HEK293 (cell line): ENCODE measurements around the gene NID1.

Experiments
- CTCF ChIA-PET: fragments of 350-600 bp; formaldehyde crosslinking; extraction: SDS; loops from one replicate; lab custom pipeline; 2021; ENCODE audit warnings: antibody characterized with exemption; lab: Yijun Ruan, JAX
- POLR2A ChIA-PET: fragments of 300-600 bp; formaldehyde crosslinking; extraction: SDS; loops from one replicate; lab custom pipeline; 2020; ENCODE audit warnings: antibody characterized with exemption, inconsistent platforms; lab: Yijun Ruan, JAX
- H3K27ac ChIP-seq: fragments of 200-500 bp; sonication (Bioruptor generic); 2 replicates; pipeline ENCODE4 v1.5.1; 2014; ENCODE audit warnings: low read depth, low read length, control low read depth, inconsistent platforms; ENCODE audit errors: extremely low read depth
- H3K36me3 ChIP-seq, 2 experiments: fragments of 200-500 bp in 1 of 2; sonication (Bioruptor generic) in 1 of 2; 1 replicate in 1 of 2; 2 replicates in 1 of 2; pipeline ENCODE4 v1.5.1; 2014 to 2017; ENCODE audit warnings: inconsistent platforms in 2 of 2, low read length in 2 of 2; ENCODE audit not compliant: control insufficient read depth in 2 of 2, insufficient read depth in 1 of 2
- H3K4me1 ChIP-seq: fragments of 200-500 bp; sonication (Bioruptor generic); 2 replicates; pipeline ENCODE4 v1.5.1; 2014; ENCODE audit warnings: mild to moderate bottlenecking, low read length, inconsistent platforms; ENCODE audit not compliant: control insufficient read depth, insufficient read depth
- H3K4me3 ChIP-seq: 2 replicates; pipeline ENCODE4 v1.5.1; 2011; ENCODE audit warnings: low read depth, mild to moderate bottlenecking, control low read depth, low read length, moderate library complexity
- H3K9me3 ChIP-seq: fragments of 200-500 bp; sonication (Bioruptor generic); 2 replicates; pipeline ENCODE4 v1.5.1; 2014; ENCODE audit warnings: low read depth, low read length, inconsistent platforms; ENCODE audit not compliant: control insufficient read depth, insufficient read depth
- KLF1 ChIP-seq: fragments of 450-650 bp; formaldehyde crosslinking; IDR thresholded peaks from 2 replicates; pipeline ENCODE4 v1.5.1; 2016; ENCODE audit warnings: missing biosample characterization, missing genetic modification characterization
- KLF8 ChIP-seq: fragments of 450-650 bp; formaldehyde crosslinking; IDR thresholded peaks from 2 replicates; pipeline ENCODE4 v1.5.1; 2016; ENCODE audit warnings: missing biosample characterization, missing genetic modification characterization
- MZF1 ChIP-seq: fragments of 450-650 bp; formaldehyde crosslinking; IDR thresholded peaks from 2 replicates; pipeline ENCODE4 v1.5.1; 2017; ENCODE audit warnings: missing biosample characterization, missing genetic modification characterization, borderline replicate concordance
- SP7 ChIP-seq: fragments of 450-650 bp; formaldehyde crosslinking; IDR thresholded peaks from 2 replicates; pipeline ENCODE4 v1.5.1; 2016; ENCODE audit warnings: missing biosample characterization, missing genetic modification characterization
- ZNF112 ChIP-seq: fragments of 450-650 bp; formaldehyde crosslinking; IDR thresholded peaks from 2 replicates; pipeline ENCODE4 v1.5.0; 2017; ENCODE audit warnings: missing biosample characterization, missing genetic modification characterization
- ZNF433 ChIP-seq: fragments of 450-650 bp; formaldehyde crosslinking; IDR thresholded peaks from 2 replicates; pipeline ENCODE4 v1.5.1; 2016; ENCODE audit warnings: missing biosample characterization, missing genetic modification characterization, low read depth
- ZNF473 ChIP-seq: fragments of 450-650 bp; formaldehyde crosslinking; IDR thresholded peaks from 2 replicates; pipeline ENCODE4 v1.5.1; 2017; ENCODE audit warnings: missing biosample characterization, missing genetic modification characterization
- ZNF544 ChIP-seq: fragments of 450-650 bp; formaldehyde crosslinking; IDR thresholded peaks from 2 replicates; pipeline ENCODE4 v1.5.0; 2017; ENCODE audit warnings: missing biosample characterization, missing genetic modification characterization
- ZNF548 ChIP-seq: fragments of 450-650 bp; formaldehyde crosslinking; IDR thresholded peaks from 2 replicates; pipeline ENCODE4 v1.5.1; 2016; ENCODE audit warnings: missing biosample characterization, missing genetic modification characterization
- ZNF549 ChIP-seq: fragments of 450-650 bp; IDR thresholded peaks from 2 replicates; pipeline ENCODE4 v1.5.1; 2018; ENCODE audit warnings: missing biosample characterization, missing genetic modification characterization, mild to moderate bottlenecking, inconsistent platforms, moderate library complexity
- ZNF555 ChIP-seq: fragments of 450-650 bp; formaldehyde crosslinking; conservative IDR thresholded peaks from 2 replicates; pipeline ENCODE4 v1.5.1; 2017; ENCODE audit warnings: missing biosample characterization, mild to moderate bottlenecking, missing genetic modification characterization, inconsistent platforms
- ZNF621 ChIP-seq: fragments of 450-650 bp; formaldehyde crosslinking; IDR thresholded peaks from 2 replicates; pipeline ENCODE4 v1.5.1; 2017; ENCODE audit warnings: missing biosample characterization, missing genetic modification characterization
- ZNF670 ChIP-seq: fragments of 450-650 bp; formaldehyde crosslinking; IDR thresholded peaks from 2 replicates; pipeline ENCODE4 v1.5.1; 2016; ENCODE audit warnings: missing biosample characterization, missing genetic modification characterization, low read depth
- ZNF792 ChIP-seq: fragments of 450-650 bp; formaldehyde crosslinking; IDR thresholded peaks from 2 replicates; pipeline ENCODE4 v1.5.1; 2016; ENCODE audit warnings: missing biosample characterization, missing genetic modification characterization
- TF ChIP-seq, protein P1 (sequence below): fragments of 450-650 bp; formaldehyde crosslinking; IDR thresholded peaks from 2 replicates; pipeline ENCODE4 v1.5.0; 2017; ENCODE audit warnings: missing biosample characterization, missing genetic modification characterization, borderline replicate concordance
- TF ChIP-seq, protein P2 (sequence below): fragments of 450-650 bp; formaldehyde crosslinking; IDR thresholded peaks from 2 replicates; pipeline ENCODE4 v1.5.1; 2016; ENCODE audit warnings: missing biosample characterization, missing genetic modification characterization
- TF ChIP-seq, protein P3 (sequence below): fragments of 450-650 bp; formaldehyde crosslinking; IDR thresholded peaks from 2 replicates; pipeline ENCODE4 v1.5.1; 2016; ENCODE audit warnings: missing biosample characterization, missing genetic modification characterization
- TF ChIP-seq, protein P4 (sequence below): fragments of 450-650 bp; formaldehyde crosslinking; IDR thresholded peaks from 2 replicates; pipeline ENCODE4 v1.5.1; 2017; ENCODE audit warnings: missing biosample characterization, missing genetic modification characterization
- TF ChIP-seq, protein P5 (sequence below): IDR thresholded peaks from 2 replicates; pipeline ENCODE4 v1.6.1; 2011; ENCODE audit warnings: mild to moderate bottlenecking, low read depth, low read length, borderline replicate concordance

NID1 gene

DNA sequence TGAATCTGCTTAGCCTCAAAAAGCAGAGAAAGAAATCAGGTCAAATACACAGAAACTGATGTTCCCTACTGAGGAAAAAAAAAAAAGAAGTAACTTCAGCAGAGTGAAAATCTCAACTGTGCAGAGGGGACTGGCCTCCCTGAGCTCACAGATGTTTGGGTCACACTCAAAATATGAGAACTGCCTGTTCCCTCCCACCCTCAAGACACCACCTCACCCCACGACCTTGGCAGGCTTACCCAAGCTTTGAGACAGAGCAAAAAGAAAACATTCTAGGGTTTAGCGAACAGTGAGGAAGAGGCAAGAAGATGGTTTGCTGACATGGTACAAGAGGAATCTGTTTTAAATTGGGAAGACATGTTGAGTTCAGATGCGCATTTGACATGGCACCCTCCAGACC lies 48.8 kb downstream of the NID1 start:
- Histone ChIP-seq H3K36me3 (peaks cover 3 to 70% of the 10 kb centered on the region in 2 experiments; a peak in 2 of 3 replicates), H3K9me3 (no peaks in the 10 kb centered on the region), H3K27ac (no peak overlapping the region), H3K4me3 (no peak overlapping the region), H3K4me1 (no peaks in the 10 kb centered on the region)
- TF ChIP-seq KLF1 (tag by site-specific recombination) (no peak), ZNF792 (tag by site-specific recombination) (no peak), MZF1 (no peak), ZNF548 (tag by site-specific recombination) (no peak), KLF8 (tag by site-specific recombination) (no peak), ZNF112 (tag by site-specific recombination) (no peak), ZNF670 (tag by site-specific recombination) (no peak), SP7 (tag by site-specific recombination) (no peak), ZNF433 (tag by site-specific recombination) (no peak), ZNF555 (tag by site-specific recombination) (no peak), ZNF549 (tag by site-specific recombination) (no peak), ZNF621 (tag by site-specific recombination) (no peak), ZNF473 (no peak), ZNF544 (tag by site-specific recombination) (no peak)
- TF ChIP-seq, protein P1, sequence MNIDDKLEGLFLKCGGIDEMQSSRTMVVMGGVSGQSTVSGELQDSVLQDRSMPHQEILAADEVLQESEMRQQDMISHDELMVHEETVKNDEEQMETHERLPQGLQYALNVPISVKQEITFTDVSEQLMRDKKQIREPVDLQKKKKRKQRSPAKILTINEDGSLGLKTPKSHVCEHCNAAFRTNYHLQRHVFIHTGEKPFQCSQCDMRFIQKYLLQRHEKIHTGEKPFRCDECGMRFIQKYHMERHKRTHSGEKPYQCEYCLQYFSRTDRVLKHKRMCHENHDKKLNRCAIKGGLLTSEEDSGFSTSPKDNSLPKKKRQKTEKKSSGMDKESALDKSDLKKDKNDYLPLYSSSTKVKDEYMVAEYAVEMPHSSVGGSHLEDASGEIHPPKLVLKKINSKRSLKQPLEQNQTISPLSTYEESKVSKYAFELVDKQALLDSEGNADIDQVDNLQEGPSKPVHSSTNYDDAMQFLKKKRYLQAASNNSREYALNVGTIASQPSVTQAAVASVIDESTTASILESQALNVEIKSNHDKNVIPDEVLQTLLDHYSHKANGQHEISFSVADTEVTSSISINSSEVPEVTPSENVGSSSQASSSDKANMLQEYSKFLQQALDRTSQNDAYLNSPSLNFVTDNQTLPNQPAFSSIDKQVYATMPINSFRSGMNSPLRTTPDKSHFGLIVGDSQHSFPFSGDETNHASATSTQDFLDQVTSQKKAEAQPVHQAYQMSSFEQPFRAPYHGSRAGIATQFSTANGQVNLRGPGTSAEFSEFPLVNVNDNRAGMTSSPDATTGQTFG (tag by site-specific recombination): no peak
- TF ChIP-seq, protein P2, sequence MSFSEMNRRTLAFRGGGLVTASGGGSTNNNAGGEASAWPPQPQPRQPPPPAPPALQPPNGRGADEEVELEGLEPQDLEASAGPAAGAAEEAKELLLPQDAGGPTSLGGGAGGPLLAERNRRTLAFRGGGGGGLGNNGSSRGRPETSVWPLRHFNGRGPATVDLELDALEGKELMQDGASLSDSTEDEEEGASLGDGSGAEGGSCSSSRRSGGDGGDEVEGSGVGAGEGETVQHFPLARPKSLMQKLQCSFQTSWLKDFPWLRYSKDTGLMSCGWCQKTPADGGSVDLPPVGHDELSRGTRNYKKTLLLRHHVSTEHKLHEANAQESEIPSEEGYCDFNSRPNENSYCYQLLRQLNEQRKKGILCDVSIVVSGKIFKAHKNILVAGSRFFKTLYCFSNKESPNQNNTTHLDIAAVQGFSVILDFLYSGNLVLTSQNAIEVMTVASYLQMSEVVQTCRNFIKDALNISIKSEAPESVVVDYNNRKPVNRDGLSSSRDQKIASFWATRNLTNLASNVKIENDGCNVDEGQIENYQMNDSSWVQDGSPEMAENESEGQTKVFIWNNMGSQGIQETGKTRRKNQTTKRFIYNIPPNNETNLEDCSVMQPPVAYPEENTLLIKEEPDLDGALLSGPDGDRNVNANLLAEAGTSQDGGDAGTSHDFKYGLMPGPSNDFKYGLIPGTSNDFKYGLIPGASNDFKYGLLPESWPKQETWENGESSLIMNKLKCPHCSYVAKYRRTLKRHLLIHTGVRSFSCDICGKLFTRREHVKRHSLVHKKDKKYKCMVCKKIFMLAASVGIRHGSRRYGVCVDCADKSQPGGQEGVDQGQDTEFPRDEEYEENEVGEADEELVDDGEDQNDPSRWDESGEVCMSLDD (tag by site-specific recombination): no peak
- TF ChIP-seq, protein P3, sequence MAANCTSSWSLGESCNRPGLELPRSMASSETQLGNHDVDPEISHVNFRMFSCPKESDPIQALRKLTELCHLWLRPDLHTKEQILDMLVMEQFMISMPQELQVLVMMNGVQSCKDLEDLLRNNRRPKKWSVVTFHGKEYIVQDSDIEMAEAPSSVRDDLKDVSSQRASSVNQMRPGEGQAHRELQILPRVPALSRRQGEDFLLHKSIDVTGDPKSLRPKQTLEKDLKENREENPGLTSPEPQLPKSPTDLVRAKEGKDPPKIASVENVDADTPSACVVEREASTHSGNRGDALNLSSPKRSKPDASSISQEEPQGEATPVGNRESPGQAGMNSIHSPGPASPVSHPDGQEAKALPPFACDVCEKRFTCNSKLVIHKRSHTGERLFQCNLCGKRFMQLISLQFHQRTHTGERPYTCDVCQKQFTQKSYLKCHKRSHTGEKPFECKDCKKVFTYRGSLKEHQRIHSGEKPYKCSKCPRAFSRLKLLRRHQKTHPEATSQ (tag by site-specific recombination): no peak
- TF ChIP-seq, protein P4, sequence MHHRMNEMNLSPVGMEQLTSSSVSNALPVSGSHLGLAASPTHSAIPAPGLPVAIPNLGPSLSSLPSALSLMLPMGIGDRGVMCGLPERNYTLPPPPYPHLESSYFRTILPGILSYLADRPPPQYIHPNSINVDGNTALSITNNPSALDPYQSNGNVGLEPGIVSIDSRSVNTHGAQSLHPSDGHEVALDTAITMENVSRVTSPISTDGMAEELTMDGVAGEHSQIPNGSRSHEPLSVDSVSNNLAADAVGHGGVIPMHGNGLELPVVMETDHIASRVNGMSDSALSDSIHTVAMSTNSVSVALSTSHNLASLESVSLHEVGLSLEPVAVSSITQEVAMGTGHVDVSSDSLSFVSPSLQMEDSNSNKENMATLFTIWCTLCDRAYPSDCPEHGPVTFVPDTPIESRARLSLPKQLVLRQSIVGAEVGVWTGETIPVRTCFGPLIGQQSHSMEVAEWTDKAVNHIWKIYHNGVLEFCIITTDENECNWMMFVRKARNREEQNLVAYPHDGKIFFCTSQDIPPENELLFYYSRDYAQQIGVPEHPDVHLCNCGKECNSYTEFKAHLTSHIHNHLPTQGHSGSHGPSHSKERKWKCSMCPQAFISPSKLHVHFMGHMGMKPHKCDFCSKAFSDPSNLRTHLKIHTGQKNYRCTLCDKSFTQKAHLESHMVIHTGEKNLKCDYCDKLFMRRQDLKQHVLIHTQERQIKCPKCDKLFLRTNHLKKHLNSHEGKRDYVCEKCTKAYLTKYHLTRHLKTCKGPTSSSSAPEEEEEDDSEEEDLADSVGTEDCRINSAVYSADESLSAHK (tag by site-specific recombination): no peak
- TF ChIP-seq, protein P5, sequence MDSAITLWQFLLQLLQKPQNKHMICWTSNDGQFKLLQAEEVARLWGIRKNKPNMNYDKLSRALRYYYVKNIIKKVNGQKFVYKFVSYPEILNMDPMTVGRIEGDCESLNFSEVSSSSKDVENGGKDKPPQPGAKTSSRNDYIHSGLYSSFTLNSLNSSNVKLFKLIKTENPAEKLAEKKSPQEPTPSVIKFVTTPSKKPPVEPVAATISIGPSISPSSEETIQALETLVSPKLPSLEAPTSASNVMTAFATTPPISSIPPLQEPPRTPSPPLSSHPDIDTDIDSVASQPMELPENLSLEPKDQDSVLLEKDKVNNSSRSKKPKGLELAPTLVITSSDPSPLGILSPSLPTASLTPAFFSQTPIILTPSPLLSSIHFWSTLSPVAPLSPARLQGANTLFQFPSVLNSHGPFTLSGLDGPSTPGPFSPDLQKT: no peak
- ChIA-PET CTCF (interaction anchor here (0.7 kb wide), 2 partner anchors 45 to 175 kb away, joined by 3 to 4 read pairs; no protein-coding TSS in a partner anchor), POLR2A (no interaction called here)
